GM12878 (cell line): ENCODE results near the gene CYSTM1. TPM values are rescaled to one million over a fixed set of nuclear protein-coding genes. Genes with fewer than 3 reads are reported as not detected.

Experiments used
- ATAC-seq: fragments of 200-7000 bp; cut with Tn5 transposase; 3 replicates; pipeline ENCODE4 v1.9.1; 2020; ENCODE audit warnings: mild to moderate bottlenecking, moderate library complexity
- BruUV-seq: library from RNA; stranded (reverse); fragments of 400-500 nt; replicated peaks from 2 replicates; lab custom pipeline; 2021; lab: Mats Ljungman, UMichigan
- CTCF ChIA-PET: fragments of 300-600 bp; sonication (Branson Sonifier 250); formaldehyde crosslinking; extraction: SDS; loops from one replicate; lab custom pipeline; 2021; ENCODE audit warnings: inconsistent platforms; lab: Yijun Ruan, JAX
- POLR2A ChIA-PET: fragments of 350-600 bp; formaldehyde crosslinking; extraction: SDS; loops from one replicate; lab custom pipeline; 2021; ENCODE audit warnings: inconsistent platforms; lab: Charles Lee
- RAD21 ChIA-PET: fragments of 300-600 bp; sonication (Branson Sonifier 250); formaldehyde crosslinking; loops from one replicate; lab custom pipeline; 2023; ENCODE audit warnings: antibody characterized with exemption; ENCODE audit not compliant: unreplicated experiment; lab: Charles Lee
- SMC1A ChIA-PET: fragments of 300-600 bp; sonication (Branson Sonifier 250); formaldehyde crosslinking; loops from one replicate; lab custom pipeline; 2023; ENCODE audit not compliant: unreplicated experiment, uncharacterized antibody; lab: Charles Lee
- DNase-seq: peaks from one replicate; pipeline ENCODE4 v3.0.0-alpha.2; 2011; ENCODE audit warnings: low read depth, low spot score
- FAIRE-seq: peaks from 3 replicates; lab custom pipeline; 2011; peaks lifted over from hg19 to GRCh38; lab: Jason Lieb, UNC
- H2AFZ ChIP-seq: 2 replicates; pipeline ENCODE4 v1.6.0; 2011; ENCODE audit warnings: low read depth, low read length, control low read depth; ENCODE audit not compliant: control insufficient read depth
- H3K27ac ChIP-seq: 2 replicates; pipeline ENCODE4 v1.5.1; 2011; ENCODE audit warnings: control low read depth; ENCODE audit not compliant: control insufficient read depth, insufficient read depth
- H3K27me3 ChIP-seq, 2 experiments: replicated peaks in 1 of 2; 2 replicates each; pipeline versions ENCODE4 v1.6.0 to v1.6.1; 2011; ENCODE audit warnings: low read length in 1 of 2; ENCODE audit not compliant: control insufficient read depth in 2 of 2, insufficient read depth in 2 of 2
- H3K36me3 ChIP-seq, 2 experiments: 2 replicates each; pipeline ENCODE4 v1.5.1; 2011; ENCODE audit warnings: low read length in 1 of 2; ENCODE audit not compliant: control insufficient read depth in 2 of 2, insufficient read depth in 2 of 2
- H3K4me1 ChIP-seq: 2 replicates; pipeline ENCODE4 v1.6.1; 2011; ENCODE audit warnings: mild to moderate bottlenecking, low read length, moderate library complexity, mixed read lengths; ENCODE audit not compliant: control insufficient read depth, insufficient read depth
- H3K4me2 ChIP-seq: 2 replicates; pipeline ENCODE4 v1.6.0; 2011; ENCODE audit warnings: control low read depth; ENCODE audit not compliant: control insufficient read depth, insufficient read depth
- H3K4me3 ChIP-seq: fragments of 200-600 bp; sonication (generic); 2 replicates; pipeline ENCODE4 v1.5.1; 2016
- H3K79me2 ChIP-seq: 2 replicates; pipeline ENCODE4 v1.6.0; 2011; ENCODE audit warnings: low read length; ENCODE audit not compliant: control insufficient read depth, insufficient read depth
- H3K9ac ChIP-seq: 2 replicates; pipeline ENCODE4 v1.8.0; 2011; ENCODE audit warnings: low read length, control low read depth, mixed read lengths; ENCODE audit not compliant: control insufficient read depth, insufficient read depth
- H3K9me3 ChIP-seq: replicated peaks from 3 replicates; pipeline ENCODE4 v1.5.1; 2011; ENCODE audit warnings: mild to moderate bottlenecking, low read length; ENCODE audit not compliant: control insufficient read depth, insufficient read depth
- H4K20me1 ChIP-seq: 2 replicates; pipeline ENCODE4 v1.6.0; 2011; ENCODE audit not compliant: control insufficient read depth, insufficient read depth
- CREB1 ChIP-seq: IDR thresholded peaks from 2 replicates; pipeline ENCODE4 v1.6.1; 2012; ENCODE audit warnings: low read depth, mild to moderate bottlenecking, inconsistent platforms
- E2F4 ChIP-seq: IDR thresholded peaks from 2 replicates; pipeline ENCODE4 v1.6.1; 2012; ENCODE audit warnings: low read depth, low read length, improper control_type of control experiment
- JUNB ChIP-seq: IDR thresholded peaks from 2 replicates; pipeline ENCODE4 v1.6.1; 2016; ENCODE audit warnings: antibody characterized with exemption, mild to moderate bottlenecking
- NKRF ChIP-seq: fragments of 450-650 bp; conservative IDR thresholded peaks from 2 replicates; pipeline ENCODE4 v1.6.1; 2017; ENCODE audit warnings: mild to moderate bottlenecking, moderate library complexity
- POLR2AphosphoS2 ChIP-seq: IDR thresholded peaks from 2 replicates; pipeline ENCODE4 v1.6.1; 2011; ENCODE audit warnings: low read depth, mild to moderate bottlenecking, low read length, improper control_type of control experiment, moderate library complexity
- RBBP5 ChIP-seq: fragments of 200-600 bp; sonication (generic); conservative IDR thresholded peaks from 2 replicates; pipeline ENCODE4 v1.6.1; 2016
- RELA ChIP-seq: fragments of 450-650 bp; IDR thresholded peaks from 2 replicates; pipeline ENCODE4 v1.8.0; 2014; ENCODE audit warnings: borderline replicate concordance; ENCODE audit not compliant: partially characterized antibody
- REST ChIP-seq: IDR thresholded peaks from 2 replicates; pipeline ENCODE4 v1.6.1; 2012; ENCODE audit warnings: mild to moderate bottlenecking, low read depth, low read length
- SRF ChIP-seq, 2 experiments: IDR thresholded peaks; 2 replicates each; pipeline ENCODE4 v1.6.1; 2011; ENCODE audit warnings: low read depth in 2 of 2, low read length in 2 of 2, mild to moderate bottlenecking in 1 of 2, moderate library complexity in 1 of 2
- YY1 ChIP-seq: IDR thresholded peaks from 2 replicates; pipeline ENCODE4 v1.6.1; 2011; ENCODE audit warnings: low read depth, mild to moderate bottlenecking, low read length
- ZBED1 ChIP-seq: IDR thresholded peaks from 2 replicates; pipeline ENCODE4 v1.6.1; 2016; ENCODE audit warnings: borderline replicate concordance
- ZNF207 ChIP-seq: fragments of 450-650 bp; IDR thresholded peaks from 2 replicates; pipeline ENCODE4 v1.6.1; 2014; ENCODE audit warnings: antibody characterized with exemption, mild to moderate bottlenecking, borderline replicate concordance
- WGBS: methylation state at CpG from one replicate; pipeline ENCODE4 v1.1.6; 2016; ENCODE audit warnings: low lambda C conversion rate; ENCODE audit not compliant: insufficient replicate concordance, insufficient coverage; ENCODE audit errors: missing lambda C conversion rate; 5-methylcytosine and 5-hydroxymethylcytosine counted together
- in situ Hi-C: fragments of 300-500 bp; cut with MboI; formaldehyde crosslinking; loops from 9 replicates; pipeline ENCODE4 v1.14.3; 2018; ENCODE audit warnings: mixed read lengths
- intact Hi-C: fragments of 100-400 bp; cut with micrococcal nuclease; formaldehyde crosslinking; loops from one replicate; pipeline ENCODE4 v1.14.2; 2022; ENCODE audit not compliant: unreplicated experiment
- polyA plus RNA-seq, 11 experiments: library from polyadenylated mRNA; depleted of rRNA in 4 of 11; unstranded in 6 of 11; stranded (reverse) in 5 of 11; fragments of >200 nt; fragmentation: Nextera tagmentation in 4 of 11; fragmentation: Illumina TruSeq in 1 of 11; extraction: Ambion mirVana in 4 of 11; extraction: Trizol in 1 of 11; gene quantifications; 1 replicate in 1 of 11; 2 replicates in 10 of 11; pipeline versions ENCODE4 v1.2.1 to v1.2.3, GENCODE V29; 2011 to 2016; ENCODE audit warnings: inconsistent platforms in 2 of 11, missing spikeins in 2 of 11, low read depth in 1 of 11
- total RNA-seq, 4 experiments: library from RNA; depleted of rRNA in 3 of 4; stranded (reverse); fragments of >200 nt in 3 of 4; fragmentation: Illumina TruSeq in 1 of 4; extraction: Trizol in 1 of 4; gene quantifications; 2 replicates each; pipeline versions ENCODE4 v1.2.1 to v1.2.3, GENCODE V29; 2013 to 2021
- TF ChIP-seq, protein P1 (sequence below): fragments of 150-350 bp; IDR thresholded peaks from 2 replicates; pipeline ENCODE4 v1.6.1; 2016; ENCODE audit warnings: low read depth, low read length

CYSTM1 gene
- total and polyA plus RNA-seq, 10 of the 15 experiments (the other 5 are each of a cell fraction or from before 2014, with no cell fraction given): 52.7 to 261 (median 98.7) TPM

GRCh38 chr5:140249536-140249935 is 74.5 kb downstream of the CYSTM1 start (continued):
- TF ChIP-seq REST (no peak), POLR2AphosphoS2 (no peak), NKRF (no peak)
- TF ChIP-seq, all 136 proteins: peak for 0

- no peaks in the 10 kb centered on the region; the same call in 1 of the 2 replicates for H3K79me2 ChIP-seq
- BruUV-seq: no TSS peak
- peaks cover 8% of the 10 kb centered on the region for H3K4me1 ChIP-seq
- POLR2A ChIA-PET: interaction anchor here (2.1 kb wide), 1 partner anchor 95 kb away, joined by 6 read pairs; the partner anchor contains the start of gene HBEGF
- H4K20me1 ChIP-seq: no peaks in the 10 kb centered on the region; the same call in 1 of the 2 replicates
- H3K36me3 ChIP-seq: peaks cover 0 to 6% of the 10 kb centered on the region in 2 experiments; a peak in 3 of 4 replicates
- no peak for ATAC-seq
- in situ Hi-C loops: no loop called here
- TF ChIP-seq ZNF207: no peak
- TF ChIP-seq E2F4: no peak
- TF ChIP-seq JUNB: no peak
- no peak for TF ChIP-seq YY1
- no peak for TF ChIP-seq CREB1
- TF ChIP-seq SRF (IDR thresholded peaks at IDR 0.05; ENCODE audit: low read depth in 2 of 2, low read length in 2 of 2): no peak
- TF ChIP-seq RELA: no peak
- TF ChIP-seq, protein P1, sequence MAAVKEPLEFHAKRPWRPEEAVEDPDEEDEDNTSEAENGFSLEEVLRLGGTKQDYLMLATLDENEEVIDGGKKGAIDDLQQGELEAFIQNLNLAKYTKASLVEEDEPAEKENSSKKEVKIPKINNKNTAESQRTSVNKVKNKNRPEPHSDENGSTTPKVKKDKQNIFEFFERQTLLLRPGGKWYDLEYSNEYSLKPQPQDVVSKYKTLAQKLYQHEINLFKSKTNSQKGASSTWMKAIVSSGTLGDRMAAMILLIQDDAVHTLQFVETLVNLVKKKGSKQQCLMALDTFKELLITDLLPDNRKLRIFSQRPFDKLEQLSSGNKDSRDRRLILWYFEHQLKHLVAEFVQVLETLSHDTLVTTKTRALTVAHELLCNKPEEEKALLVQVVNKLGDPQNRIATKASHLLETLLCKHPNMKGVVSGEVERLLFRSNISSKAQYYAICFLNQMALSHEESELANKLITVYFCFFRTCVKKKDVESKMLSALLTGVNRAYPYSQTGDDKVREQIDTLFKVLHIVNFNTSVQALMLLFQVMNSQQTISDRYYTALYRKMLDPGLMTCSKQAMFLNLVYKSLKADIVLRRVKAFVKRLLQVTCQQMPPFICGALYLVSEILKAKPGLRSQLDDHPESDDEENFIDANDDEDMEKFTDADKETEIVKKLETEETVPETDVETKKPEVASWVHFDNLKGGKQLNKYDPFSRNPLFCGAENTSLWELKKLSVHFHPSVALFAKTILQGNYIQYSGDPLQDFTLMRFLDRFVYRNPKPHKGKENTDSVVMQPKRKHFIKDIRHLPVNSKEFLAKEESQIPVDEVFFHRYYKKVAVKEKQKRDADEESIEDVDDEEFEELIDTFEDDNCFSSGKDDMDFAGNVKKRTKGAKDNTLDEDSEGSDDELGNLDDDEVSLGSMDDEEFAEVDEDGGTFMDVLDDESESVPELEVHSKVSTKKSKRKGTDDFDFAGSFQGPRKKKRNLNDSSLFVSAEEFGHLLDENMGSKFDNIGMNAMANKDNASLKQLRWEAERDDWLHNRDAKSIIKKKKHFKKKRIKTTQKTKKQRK: no peak
- no peak for TF ChIP-seq RBBP5
- TF ChIP-seq ZBED1: no peak
- TF ChIP-seq, all 136 proteins: peak for 0
- no peak overlapping the region for H3K4me2 ChIP-seq
- no peak overlapping the region for H2AFZ ChIP-seq
- H3K4me3 ChIP-seq: no peak overlapping the region
- CTCF ChIA-PET: interaction anchor here (1.3 to 18.8 kb wide), 2 partner anchors 10 to 98 kb away, joined by 4 to 774 read pairs; partner anchors contain the start of gene HBEGF
- no peak overlapping the region for H3K9ac ChIP-seq
- DNase-seq (no peak), FAIRE-seq (no peak)
- intact Hi-C loops: loop anchor here (10.0 kb wide), 1 partner anchor 284 kb away; no protein-coding TSS in a partner anchor
- 96% methylated on average over 6 of the region's 6 CpGs for WGBS
- H3K9me3 ChIP-seq: no peaks in the 10 kb centered on the region
- SMC1A ChIA-PET: interaction anchor here (1.2 to 14.6 kb wide), 3 partner anchors 10 to 100 kb away, joined by 3 to 345 read pairs (median 6); partner anchors contain the start of gene HBEGF
- no peaks in the 10 kb centered on the region for H3K27me3 ChIP-seq
- no peak overlapping the region for H3K27ac ChIP-seq
- RAD21 ChIA-PET: interaction anchor here (1.2 kb wide), 1 partner anchor 101 kb away, joined by 4 read pairs; no protein-coding TSS in a partner anchor
These were observed 75.4 kb downstream of the CYSTM1 start for GRCh38 chr5:140250386-140250785.
